ENCODE measurements around the gene PSTPIP2.

DNA sequence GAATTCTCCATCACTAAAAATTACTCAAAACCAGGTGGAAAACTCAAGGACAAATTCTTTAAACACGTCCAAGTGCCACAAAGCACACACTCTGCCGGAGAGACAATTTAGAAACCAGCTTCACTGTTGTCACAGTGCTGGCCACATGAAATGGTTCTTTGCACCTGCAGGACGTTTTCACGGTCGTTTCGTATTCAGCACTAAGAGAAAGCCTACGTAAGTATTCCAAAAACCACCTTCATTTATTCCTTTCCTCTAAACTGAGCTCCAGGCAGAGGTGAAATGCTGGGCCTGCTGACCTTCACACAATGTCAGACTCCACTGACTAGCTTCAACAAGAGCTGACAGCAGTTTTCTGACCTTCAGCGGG lies 25.4 kb upstream of the PSTPIP2 start:
- TF ChIP-seq, protein P1, sequence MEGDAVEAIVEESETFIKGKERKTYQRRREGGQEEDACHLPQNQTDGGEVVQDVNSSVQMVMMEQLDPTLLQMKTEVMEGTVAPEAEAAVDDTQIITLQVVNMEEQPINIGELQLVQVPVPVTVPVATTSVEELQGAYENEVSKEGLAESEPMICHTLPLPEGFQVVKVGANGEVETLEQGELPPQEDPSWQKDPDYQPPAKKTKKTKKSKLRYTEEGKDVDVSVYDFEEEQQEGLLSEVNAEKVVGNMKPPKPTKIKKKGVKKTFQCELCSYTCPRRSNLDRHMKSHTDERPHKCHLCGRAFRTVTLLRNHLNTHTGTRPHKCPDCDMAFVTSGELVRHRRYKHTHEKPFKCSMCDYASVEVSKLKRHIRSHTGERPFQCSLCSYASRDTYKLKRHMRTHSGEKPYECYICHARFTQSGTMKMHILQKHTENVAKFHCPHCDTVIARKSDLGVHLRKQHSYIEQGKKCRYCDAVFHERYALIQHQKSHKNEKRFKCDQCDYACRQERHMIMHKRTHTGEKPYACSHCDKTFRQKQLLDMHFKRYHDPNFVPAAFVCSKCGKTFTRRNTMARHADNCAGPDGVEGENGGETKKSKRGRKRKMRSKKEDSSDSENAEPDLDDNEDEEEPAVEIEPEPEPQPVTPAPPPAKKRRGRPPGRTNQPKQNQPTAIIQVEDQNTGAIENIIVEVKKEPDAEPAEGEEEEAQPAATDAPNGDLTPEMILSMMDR (IDR thresholded peaks at IDR 0.05; ENCODE audit: insufficient read depth, low read depth, low read length): no peak
- TF ChIP-seq EZH2 (IDR thresholded peaks at IDR 0.05; ENCODE audit: insufficient read depth, low read length): no peak

All from astrocyte (in vitro differentiated cells and primary cell).